Transverse colon (tissue), 4 donors: ENCODE results near the gene FKBP5. TPM values are rescaled to one million over a fixed set of nuclear protein-coding genes. Genes with fewer than 3 reads are reported as not detected.

Experiments used
- DNase-seq: peaks from one replicate; pipeline ENCODE4 v3.0.0-alpha.2; 2019
- H3K27ac ChIP-seq, 4 donors: fragments of 200-600 bp; sonication (generic); 2 replicates each; pipeline ENCODE4 v1.5.1; 2016 to 2018; ENCODE audit warnings: inconsistent platforms in 4 of 4
- H3K27me3 ChIP-seq: fragments of 200-600 bp; sonication (generic); 2 replicates; pipeline ENCODE4 v1.5.1; 2017; ENCODE audit warnings: inconsistent platforms
- H3K36me3 ChIP-seq, 4 donors: fragments of 200-600 bp; sonication (generic); 2 replicates each; pipeline ENCODE4 v1.5.1; 2017 to 2019; ENCODE audit warnings: inconsistent platforms in 4 of 4
- H3K4me1 ChIP-seq, 4 donors: fragments of 200-600 bp; sonication (generic); 2 replicates each; pipeline ENCODE4 v1.5.1; 2017 to 2020; ENCODE audit warnings: inconsistent platforms in 4 of 4
- H3K4me3 ChIP-seq, 4 donors: fragments of 200-600 bp; sonication (generic); 1 replicate in 1 of 4; 2 replicates in 3 of 4; pipeline versions ENCODE4 v1.5.1 to v1.6.1; 2017 to 2019; ENCODE audit warnings: inconsistent platforms in 4 of 4
- H3K9me3 ChIP-seq, 2 donors: fragments of 200-600 bp; sonication (generic); 2 replicates each; pipeline ENCODE4 v1.5.1; 2017 to 2019; ENCODE audit warnings: inconsistent platforms in 2 of 2
- CTCF ChIP-seq, 5 experiments: fragments of 200-600 bp in 3 of 5; fragments of 450-650 bp in 2 of 5; sonication (generic) in 3 of 5; IDR thresholded peaks; 1 replicate in 2 of 5; 2 replicates in 3 of 5; pipeline ENCODE4 v1.5.1; 2016 to 2017; ENCODE audit warnings: antibody characterized with exemption in 5 of 5, inconsistent platforms in 3 of 5, mild to moderate bottlenecking in 2 of 5, moderate library complexity in 1 of 5
- EP300 ChIP-seq: sonication (generic); formaldehyde crosslinking; IDR thresholded peaks from one replicate; pipeline ENCODE4 v1.6.1; 2017; ENCODE audit warnings: antibody characterized with exemption, low read depth
- POLR2A ChIP-seq: fragments of 450-650 bp; IDR thresholded peaks from one replicate; pipeline ENCODE4 v1.6.1; 2016; ENCODE audit warnings: antibody characterized with exemption, mild to moderate bottlenecking, moderate library complexity
- POLR2AphosphoS5 ChIP-seq, 3 donors: sonication (generic); formaldehyde crosslinking; IDR thresholded peaks; one replicate each; pipeline ENCODE4 v1.6.1; 2016; ENCODE audit warnings: antibody characterized with exemption in 3 of 3
- WGBS, 2 donors: methylation state at CpG; one replicate each; pipeline ENCODE4 v1.1.5; 2018; ENCODE audit warnings: low coverage in 1 of 2; 5-methylcytosine and 5-hydroxymethylcytosine counted together
- in situ Hi-C, 4 donors: fragments of 200-750 bp; cut with MboI; loops; one replicate each; pipeline versions ENCODE4 v1.15.0 to v1.15.1; 2017; ENCODE audit warnings: low sequenced_read_pairs in 3 of 4, low pct_ligation_motif_present in 1 of 4, low pct_unique_long_range_greater_than_20kb in 1 of 4
- intact Hi-C: fragments of 100-400 bp; cut with DNase I; formaldehyde crosslinking; loops from one replicate; pipeline ENCODE4 v1.15.1; 2023; ENCODE audit warnings: low total_unique reads
- total RNA-seq, 4 donors: library from RNA; depleted of rRNA; stranded (reverse); fragments of >200 nt; gene quantifications; one replicate each; pipeline ENCODE4 v1.1.0, GENCODE V29; 2016

Gene FKBP5
- total RNA-seq, 4 donors from 2014 or later = 82.8 to 299 (median 254) TPM

GRCh38 chr6:35681298-35681697 lies 7.4 kb downstream of the FKBP5 start:
- no peak for DNase-seq
- Histone ChIP-seq H3K27me3 (no peaks in the 10 kb centered on the region), H3K4me1 (peaks cover 5 to 73% (median 27%) of the 10 kb centered on the region in 4 donors), H3K36me3 (peaks cover 0 to 35% (median 7%) of the 10 kb centered on the region in 4 donors), H3K9me3 (no peaks in the 10 kb centered on the region), H3K27ac (no peak overlapping the region), H3K4me3 (no peak overlapping the region)
- 81 to 100% methylated on average over 1 of the region's 1 CpG for whole genome bisulfite sequencing, 2 donors
- in situ Hi-C loops (loop anchor here in 1 of 4 donors (5.0 kb wide), 1 partner anchor 51 kb away; no protein-coding TSS in a partner anchor), intact Hi-C loops (loop anchor here (10.0 kb wide), 1 partner anchor 96 kb away; no protein-coding TSS in a partner anchor)
- no peak for TF ChIP-seq POLR2AphosphoS5 (IDR thresholded peaks at IDR 0.05)
- no peak for TF ChIP-seq POLR2A
- no peak for TF ChIP-seq EP300
- no peak for TF ChIP-seq CTCF (IDR thresholded peaks at IDR 0.05)

GRCh38 chr6:35679399-35679798 lies 9.3 kb downstream of the FKBP5 start:
- Histone ChIP-seq H3K27ac (no peak overlapping the region), H3K4me3 (no peak overlapping the region), H3K4me1 (peaks cover 6 to 74% (median 31%) of the 10 kb centered on the region in 4 donors), H3K27me3 (no peaks in the 10 kb centered on the region), H3K36me3 (peaks cover 0 to 40% (median 7%) of the 10 kb centered on the region in 4 donors), H3K9me3 (no peaks in the 10 kb centered on the region)
- DNase-seq = no peak
- intact Hi-C loops (no loop called here), in situ Hi-C loops (no loop called here)
- TF ChIP-seq POLR2A = no peak
- no peak for TF ChIP-seq POLR2AphosphoS5 (IDR thresholded peaks at IDR 0.05)
- TF ChIP-seq EP300 = no peak
- TF ChIP-seq CTCF (IDR thresholded peaks at IDR 0.05) = no peak
- WGBS, 2 donors = 95 to 100% methylated on average over 1 of the region's 1 CpG

GRCh38 chr6:35678814-35679213 lies 9.9 kb downstream of the FKBP5 start:
- no peak overlapping the region for H3K27ac ChIP-seq
- intact Hi-C loops = no loop called here
- in situ Hi-C loops = no loop called here
- H3K36me3 ChIP-seq = peaks cover 0 to 35% (median 5%) of the 10 kb centered on the region in 4 donors
- TF ChIP-seq EP300 (no peak), POLR2AphosphoS5 (IDR thresholded peaks at IDR 0.05) (no peak), CTCF (IDR thresholded peaks at IDR 0.05) (no peak)
- no peaks in the 10 kb centered on the region for H3K27me3 ChIP-seq
- DNase-seq = no peak
- H3K4me1 ChIP-seq = peaks cover 6 to 78% (median 34%) of the 10 kb centered on the region in 4 donors
- H3K9me3 ChIP-seq = no peaks in the 10 kb centered on the region
- 95 to 100% methylated on average over 1 of the region's 1 CpG for whole genome bisulfite sequencing, 2 donors
- H3K4me3 ChIP-seq = no peak overlapping the region

DNA sequence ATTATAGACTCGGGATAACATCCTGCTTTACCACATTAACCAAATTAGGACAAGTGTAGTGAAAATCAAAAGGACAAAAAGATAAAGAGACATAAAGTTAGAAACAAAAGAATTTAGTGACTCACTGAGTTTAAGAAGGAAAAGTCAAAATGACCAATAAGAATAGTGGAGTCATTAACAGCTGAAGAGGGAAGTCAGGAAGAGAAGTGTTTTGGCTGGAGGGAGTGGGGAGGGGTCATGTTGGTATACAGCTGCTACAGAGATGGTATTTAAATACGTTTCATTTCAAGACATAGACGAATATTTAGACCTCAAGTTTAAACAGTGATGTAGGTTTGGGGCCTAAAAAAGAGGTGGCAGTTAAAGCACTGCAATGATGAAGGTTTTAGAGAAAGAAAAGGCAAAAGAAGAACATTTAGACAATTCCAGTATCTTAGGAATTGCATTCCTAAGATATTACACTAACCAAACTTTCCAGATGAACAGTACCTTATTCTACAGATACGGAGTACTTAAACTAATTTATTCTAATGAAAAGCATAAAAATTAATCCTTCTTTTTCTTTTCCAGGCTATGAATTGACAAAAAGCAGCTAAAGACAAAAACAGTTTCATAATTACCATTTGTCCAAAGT lies 10.6 kb downstream of the FKBP5 start:
- no peak overlapping the region for H3K4me3 ChIP-seq
- no peaks in the 10 kb centered on the region for H3K9me3 ChIP-seq
- no peak for DNase-seq
- 55 to 63% methylated on average over 3 to 4 of the region's 4 CpGs for WGBS, 2 donors
- peaks cover 0 to 30% (median 4%) of the 10 kb centered on the region in 4 donors for H3K36me3 ChIP-seq
- TF ChIP-seq POLR2AphosphoS5 (IDR thresholded peaks at IDR 0.05) = no peak
- TF ChIP-seq CTCF (IDR thresholded peaks at IDR 0.05) = no peak
- TF ChIP-seq EP300 = no peak
- no peak for TF ChIP-seq POLR2A
- H3K27me3 ChIP-seq = no peaks in the 10 kb centered on the region
- H3K27ac ChIP-seq = no peak overlapping the region
- in situ Hi-C loops (no loop called here), intact Hi-C loops (no loop called here)
- peaks cover 6 to 83% (median 34%) of the 10 kb centered on the region in 4 donors for H3K4me1 ChIP-seq
